ENCODE data around the gene BSX.

BSX gene

GRCh38 chr11:122983438-122984185 lies 2.0 kb upstream of the BSX start:
- no peak for DNase-seq
- Histone ChIP-seq H3K4me1 (no peaks in the 10 kb centered on the region), H3K9me3 (no peaks in the 10 kb centered on the region), H3K4me3 (ENCODE audit: low read depth, low read length) (peak overlapping the region; percentile 53), H3K27me3 (peaks cover 90% of the 10 kb centered on the region), H3K36me3 (no peaks in the 10 kb centered on the region)
- TF ChIP-seq CTCF (IDR thresholded peaks at IDR 0.05; ENCODE audit: low read depth, low read length) = no peak

- Histone ChIP-seq H3K4me1 (no peaks in the 10 kb centered on the region), H3K27me3 (peaks cover 98% of the 10 kb centered on the region)
Measured at GRCh38 chr11:122979815-122980595, 1.6 kb downstream of the BSX start.

GRCh38 chr11:122979103-122979814 lies 2.4 kb downstream of the BSX start:
- H3K4me1 ChIP-seq = no peaks in the 10 kb centered on the region
- DNase-seq = no peak
- no peak for TF ChIP-seq CTCF (IDR thresholded peaks at IDR 0.05; ENCODE audit: low read depth, low read length)
- peaks cover 98% of the 10 kb centered on the region for H3K27me3 ChIP-seq
- no peaks in the 10 kb centered on the region for H3K9me3 ChIP-seq
- no peaks in the 10 kb centered on the region for H3K36me3 ChIP-seq
- no peak overlapping the region for H3K4me3 ChIP-seq (ENCODE audit: low read depth, low read length)

More at GRCh38 chr11:122979815-122980595, 1.6 kb downstream of the BSX start:
- DNase-seq = no peak
- TF ChIP-seq CTCF (IDR thresholded peaks at IDR 0.05; ENCODE audit: low read depth, low read length) = no peak
- H3K9me3 ChIP-seq = no peaks in the 10 kb centered on the region
- H3K36me3 ChIP-seq = no peaks in the 10 kb centered on the region
- H3K4me3 ChIP-seq (ENCODE audit: low read depth, low read length) = no peak overlapping the region

- Histone ChIP-seq H3K27me3 (peaks cover 98% of the 10 kb centered on the region), H3K4me3 (ENCODE audit: low read depth, low read length) (no peak overlapping the region), H3K4me1 (no peaks in the 10 kb centered on the region), H3K9me3 (no peaks in the 10 kb centered on the region), H3K36me3 (no peaks in the 10 kb centered on the region)
- no peak for DNase-seq
- TF ChIP-seq CTCF (IDR thresholded peaks at IDR 0.05; ENCODE audit: low read depth, low read length) = no peak
Measured at GRCh38 chr11:122978299-122978620, 3.4 kb downstream of the BSX start.

- Histone ChIP-seq H3K27me3 (peaks cover 96% of the 10 kb centered on the region), H3K4me3 (ENCODE audit: low read depth, low read length) (no peak overlapping the region), H3K36me3 (no peaks in the 10 kb centered on the region)
Measured at GRCh38 chr11:122977470-122978298, 4.0 kb downstream of the BSX start.

More at GRCh38 chr11:122977470-122978298, 4.0 kb downstream of the BSX start:
- no peaks in the 10 kb centered on the region for H3K4me1 ChIP-seq
- no peak for TF ChIP-seq CTCF (IDR thresholded peaks at IDR 0.05; ENCODE audit: low read depth, low read length)
- H3K9me3 ChIP-seq = no peaks in the 10 kb centered on the region
- DNase-seq = no peak

Data from BE2C (cell line).